ENCODE data around the gene HOXD12.

HOXD12 gene

DNA sequence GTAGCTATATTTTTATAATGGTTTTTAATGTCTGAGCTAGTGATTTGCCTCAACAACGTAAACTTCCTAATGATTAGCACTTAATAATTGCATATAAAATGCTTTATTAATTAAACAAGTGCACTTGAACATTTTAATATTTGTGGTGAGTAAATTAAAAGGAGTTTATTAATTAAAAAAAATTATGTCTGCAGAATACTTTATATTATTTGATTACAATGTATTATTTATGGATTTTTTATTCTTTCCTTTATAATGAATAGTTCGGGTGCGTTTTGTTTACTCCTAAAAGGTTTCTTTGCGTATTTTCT lies 32.2 kb downstream of the HOXD12 start:
- DNase-seq (ENCODE audit: low spot score): no peak

DNA sequence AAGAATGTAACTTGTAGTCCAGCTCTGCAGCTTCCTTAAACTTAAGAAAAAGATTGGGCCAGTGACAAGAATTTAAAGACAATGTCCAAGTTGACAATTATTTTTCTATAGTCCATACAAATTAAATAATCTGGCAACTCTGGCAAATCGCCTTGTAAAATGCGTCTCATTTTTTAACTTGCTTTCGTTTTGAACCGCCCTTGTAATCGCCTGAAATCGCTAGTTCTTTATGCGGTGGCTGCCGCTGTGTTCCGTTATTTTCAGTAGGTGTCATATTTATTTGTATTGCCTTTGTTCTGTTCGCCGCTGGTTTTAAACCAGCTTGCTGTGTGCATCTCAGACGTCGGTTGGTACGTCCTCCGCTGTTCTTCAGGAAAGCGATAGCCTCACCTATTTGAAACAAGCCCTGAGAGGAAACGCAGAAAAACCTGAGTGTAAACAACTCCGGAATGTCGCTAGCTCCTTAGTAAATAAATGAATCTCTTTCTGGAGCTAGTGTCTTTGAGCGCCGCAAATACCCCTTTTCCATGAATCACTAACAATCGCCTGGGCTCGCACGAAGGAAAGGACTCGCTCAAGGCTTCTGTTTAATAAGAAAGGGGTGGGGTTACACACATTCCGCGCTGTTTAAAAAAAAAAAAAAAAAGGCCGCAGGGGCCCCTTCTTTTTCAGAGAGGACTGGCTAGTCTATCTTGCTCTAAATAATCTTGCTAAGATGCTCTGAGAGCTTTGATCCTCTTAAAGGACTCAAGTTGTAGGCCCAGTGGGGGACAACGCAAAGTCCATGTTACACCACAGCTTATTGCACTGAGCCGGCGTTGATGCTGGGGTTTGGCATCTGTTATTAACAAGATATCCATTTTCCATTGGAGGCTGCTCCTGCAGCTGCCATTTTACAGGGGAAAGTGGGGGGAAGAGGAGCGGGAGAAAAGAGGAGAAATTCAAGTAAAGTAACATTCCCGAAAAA lies 32.9 kb downstream of the HOXD12 start:
- DNase-seq (ENCODE audit: low spot score): no peak

DNA sequence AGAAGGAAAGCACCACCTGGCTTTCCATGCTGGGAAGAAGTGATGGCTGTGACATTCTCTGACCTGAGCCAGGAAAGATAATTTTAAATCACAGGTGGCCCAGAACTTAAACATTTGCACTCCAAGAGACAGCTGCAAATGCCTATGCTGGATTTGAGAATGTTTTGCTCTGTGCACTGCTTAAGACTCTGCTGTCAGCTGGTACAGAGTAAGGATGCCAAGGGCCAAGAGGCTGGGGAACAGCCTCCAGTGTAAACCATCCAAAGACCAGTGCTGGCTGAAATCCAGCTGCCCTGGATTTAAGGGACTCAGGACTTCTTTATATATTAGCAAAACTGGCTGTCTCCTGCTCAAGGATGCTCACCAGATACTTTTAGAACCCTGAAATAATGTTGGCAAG lies 33.8 kb downstream of the HOXD12 start:
- no peak for DNase-seq (ENCODE audit: low spot score)

DNA sequence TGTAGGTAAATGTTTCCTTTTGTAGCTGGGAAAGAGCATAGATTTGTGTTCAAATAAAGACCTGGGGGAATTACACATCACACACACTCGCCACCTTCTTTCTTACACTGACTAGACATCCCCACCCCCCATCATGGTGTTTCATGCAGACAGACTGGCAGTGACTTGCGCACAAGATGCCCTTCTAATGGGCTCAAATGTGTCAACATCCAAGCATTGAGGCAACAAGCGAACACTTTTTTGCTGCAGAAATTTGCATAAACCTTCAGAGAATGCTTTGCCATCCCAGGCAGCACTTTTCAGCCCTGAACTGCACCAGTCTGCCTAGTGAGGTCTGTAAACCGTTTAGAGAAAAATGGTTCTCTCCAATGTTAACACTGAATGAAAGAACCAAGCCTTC lies 34.4 kb downstream of the HOXD12 start:
- DNase-seq (ENCODE audit: low spot score): no peak

DNA sequence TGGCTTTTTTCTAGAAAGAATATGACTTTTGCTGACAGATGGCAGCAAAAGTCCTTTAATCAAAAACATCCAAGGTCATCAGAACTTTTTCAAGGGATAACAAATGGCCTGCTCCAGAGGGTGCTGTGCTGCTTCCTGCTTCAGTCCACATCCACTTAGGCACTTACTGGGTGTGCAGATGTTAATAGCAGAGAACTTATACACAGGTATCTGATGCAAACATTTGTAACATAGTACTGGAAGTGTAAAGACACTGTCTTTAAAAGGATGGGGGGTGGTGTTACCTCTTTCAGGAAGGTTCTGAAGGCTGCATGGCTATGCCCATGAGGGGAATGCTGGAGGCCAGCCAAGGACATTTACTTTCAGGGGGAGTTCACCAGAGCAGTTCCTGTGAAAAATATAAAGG lies 35.4 kb downstream of the HOXD12 start:
- DNase-seq (ENCODE audit: low spot score): no peak

DNA sequence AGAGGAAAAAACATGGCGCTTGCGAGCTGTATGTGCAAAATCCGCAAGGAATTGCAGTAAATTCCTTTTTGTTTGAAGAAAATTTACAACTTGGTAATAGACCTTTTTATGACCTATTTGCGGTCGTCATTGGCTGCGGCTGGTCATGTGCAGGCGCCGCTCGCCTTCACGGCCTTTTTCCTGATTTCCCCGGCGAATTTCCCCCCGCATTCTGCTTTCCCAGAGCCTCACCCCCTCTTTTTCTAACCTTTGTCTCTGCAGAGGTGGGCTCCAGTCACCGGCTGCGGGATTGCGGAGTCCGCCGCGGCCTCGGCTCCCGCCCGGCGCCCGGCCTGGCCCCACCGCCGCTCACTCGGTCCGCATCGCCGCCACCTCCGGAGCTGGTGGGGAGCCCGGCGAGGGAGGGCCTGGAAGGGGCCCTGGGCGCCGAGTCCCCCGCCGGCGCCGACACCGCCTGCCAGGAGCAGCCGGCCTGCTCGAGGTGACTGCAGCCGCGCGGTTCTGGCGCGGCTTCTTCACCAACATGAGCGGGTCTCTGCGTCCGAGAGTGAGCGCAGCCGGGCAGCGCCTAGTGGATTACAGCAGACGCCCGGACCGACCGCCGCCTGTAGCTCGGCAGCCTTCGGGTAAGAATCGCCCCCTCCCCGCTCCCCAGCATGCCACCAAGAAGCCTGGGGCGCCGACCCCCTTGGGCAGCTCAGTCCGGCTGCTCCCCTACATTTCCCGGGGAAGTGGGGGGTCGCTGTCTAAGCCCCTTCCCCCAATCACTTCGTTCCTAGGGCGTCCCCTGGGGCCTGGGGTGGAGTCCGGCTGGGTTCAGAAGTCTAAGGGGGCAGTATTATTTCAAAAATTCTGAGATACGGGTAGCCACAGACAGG lies 37.0 kb downstream of the HOXD12 start:
- DNase-seq (ENCODE audit: low spot score): no peak

DNA sequence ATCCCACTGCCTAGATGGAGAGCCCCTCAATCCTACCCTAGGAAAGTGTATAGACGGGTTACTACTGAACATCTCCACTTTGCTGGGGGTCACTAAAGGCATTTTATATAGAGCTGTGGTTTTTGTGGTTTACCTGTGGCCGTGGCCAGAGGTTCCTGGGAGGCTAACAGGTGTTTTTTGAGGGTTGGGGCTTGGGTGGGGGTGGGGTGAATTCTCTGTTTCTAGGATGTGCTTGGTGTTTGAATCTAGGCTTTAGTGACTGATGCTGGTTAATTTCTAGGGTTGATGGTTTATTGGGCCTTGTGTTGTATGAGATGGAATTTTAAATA lies 37.6 kb downstream of the HOXD12 start:
- DNase-seq (ENCODE audit: low spot score): no peak

DNA sequence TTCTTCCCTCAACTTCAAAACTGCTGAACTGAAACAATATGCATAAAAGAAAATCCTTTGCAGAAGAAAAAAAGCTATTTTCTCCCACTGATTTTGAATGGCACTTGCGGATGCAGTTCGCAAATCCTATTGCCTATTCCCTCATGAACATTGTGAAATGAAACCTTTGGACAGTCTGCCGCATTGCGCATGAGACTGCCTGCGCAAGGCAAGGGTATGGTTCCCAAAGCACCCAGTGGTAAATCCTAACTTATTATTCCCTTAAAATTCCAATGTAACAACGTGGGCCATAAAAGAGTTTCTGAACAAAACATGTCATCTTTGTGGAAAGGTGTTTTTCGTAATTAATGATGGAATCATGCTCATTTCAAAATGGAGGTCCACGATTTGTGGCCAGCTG lies 38.3 kb downstream of the HOXD12 start:
- DNase-seq (ENCODE audit: low spot score): no peak

DNA sequence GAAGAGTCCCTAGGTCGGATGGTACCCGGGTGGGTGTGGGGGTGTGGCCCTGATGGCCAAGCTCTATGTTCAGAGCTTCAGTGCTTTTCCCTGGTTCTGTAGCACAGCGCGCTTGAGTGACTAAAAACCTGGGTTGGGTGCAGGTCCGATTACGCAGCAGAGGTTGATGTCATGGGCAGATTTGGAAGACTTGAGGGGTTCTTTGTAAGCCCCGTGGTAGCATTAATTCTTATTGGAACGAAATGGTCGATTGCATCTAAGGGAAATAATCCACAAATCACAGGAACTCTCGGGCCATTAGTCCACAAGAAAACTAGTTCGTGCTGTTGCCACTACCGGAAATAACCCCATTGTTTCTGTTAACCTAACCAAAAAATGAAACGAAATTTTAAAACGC lies 38.9 kb downstream of the HOXD12 start:
- DNase-seq (ENCODE audit: low spot score): no peak

DNA sequence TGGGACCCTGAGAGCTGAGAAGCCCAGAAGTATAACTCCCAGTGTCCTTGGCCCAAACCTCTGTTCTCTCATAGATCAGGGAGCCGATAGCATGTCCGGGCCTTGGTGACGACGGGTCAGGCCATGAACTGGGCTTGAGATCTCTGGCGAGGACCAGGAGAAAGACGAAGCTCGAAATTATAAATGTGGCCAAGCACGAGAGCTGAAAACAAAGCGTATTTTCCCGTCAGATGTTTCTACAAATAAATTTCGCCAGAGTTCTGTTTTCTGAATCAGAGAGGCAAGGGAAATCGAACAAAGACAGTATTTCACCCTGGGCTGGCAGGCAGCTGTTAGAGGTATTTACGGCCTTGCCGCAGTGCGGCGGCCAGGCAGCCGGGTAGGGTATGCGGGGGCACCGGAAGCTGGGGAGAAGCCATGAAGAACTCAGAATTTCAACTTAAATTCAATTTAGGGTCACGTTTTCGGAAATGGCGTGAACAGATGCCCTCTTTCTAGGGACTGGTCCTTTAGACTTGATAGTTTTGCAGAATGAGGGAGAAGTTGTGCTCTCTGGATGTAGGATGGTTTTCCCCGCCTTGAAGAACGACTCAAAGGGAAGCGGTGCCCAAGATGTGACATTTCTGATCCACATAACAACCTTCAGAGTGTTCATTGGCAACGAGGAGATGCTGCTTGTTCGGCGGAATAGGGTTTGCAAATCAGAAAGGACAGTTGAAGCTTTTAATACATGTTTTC lies 39.5 kb downstream of the HOXD12 start:
- DNase-seq (ENCODE audit: low spot score): no peak

DNA sequence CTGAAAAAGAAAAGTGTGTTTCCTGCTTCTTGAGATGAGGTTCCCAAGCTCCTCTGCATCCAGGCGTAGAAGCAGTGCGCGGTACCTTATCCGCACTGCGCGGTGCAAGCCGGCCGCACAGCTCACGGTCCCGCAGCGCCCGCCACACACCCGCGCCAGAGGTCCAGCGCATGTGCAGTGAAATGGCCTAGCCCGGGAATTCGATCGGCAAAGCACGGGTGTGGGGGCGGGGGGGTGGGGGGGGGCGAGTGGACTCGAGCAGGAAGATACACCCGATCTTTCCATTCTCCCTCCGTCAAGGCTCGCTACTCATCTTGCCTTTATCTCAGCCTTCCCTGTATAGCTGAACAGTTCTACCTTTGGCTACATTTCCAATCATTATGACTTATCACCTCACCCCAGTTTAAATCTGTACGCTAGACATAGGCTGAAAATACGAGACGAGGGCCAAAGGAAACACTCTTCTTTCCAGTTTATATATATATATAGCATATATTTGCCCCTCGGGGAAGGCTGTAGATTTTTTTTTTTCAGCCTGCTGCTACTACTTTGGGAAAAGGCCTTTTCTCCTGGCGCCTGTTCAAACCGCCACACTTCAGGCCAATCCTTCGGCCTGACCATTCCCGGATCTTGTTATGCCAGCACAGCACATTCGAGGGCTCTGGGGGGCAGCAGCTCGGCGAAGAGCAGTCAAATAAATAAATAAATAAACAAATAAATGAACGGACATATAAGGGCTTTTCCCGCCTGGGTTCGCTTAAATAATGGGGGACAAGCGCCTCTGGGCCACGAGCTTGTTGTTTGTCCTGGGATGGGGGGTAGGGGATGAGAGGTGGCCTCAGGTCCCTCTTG lies 40.3 kb downstream of the HOXD12 start:
- no peak for DNase-seq (ENCODE audit: low spot score)

DNA sequence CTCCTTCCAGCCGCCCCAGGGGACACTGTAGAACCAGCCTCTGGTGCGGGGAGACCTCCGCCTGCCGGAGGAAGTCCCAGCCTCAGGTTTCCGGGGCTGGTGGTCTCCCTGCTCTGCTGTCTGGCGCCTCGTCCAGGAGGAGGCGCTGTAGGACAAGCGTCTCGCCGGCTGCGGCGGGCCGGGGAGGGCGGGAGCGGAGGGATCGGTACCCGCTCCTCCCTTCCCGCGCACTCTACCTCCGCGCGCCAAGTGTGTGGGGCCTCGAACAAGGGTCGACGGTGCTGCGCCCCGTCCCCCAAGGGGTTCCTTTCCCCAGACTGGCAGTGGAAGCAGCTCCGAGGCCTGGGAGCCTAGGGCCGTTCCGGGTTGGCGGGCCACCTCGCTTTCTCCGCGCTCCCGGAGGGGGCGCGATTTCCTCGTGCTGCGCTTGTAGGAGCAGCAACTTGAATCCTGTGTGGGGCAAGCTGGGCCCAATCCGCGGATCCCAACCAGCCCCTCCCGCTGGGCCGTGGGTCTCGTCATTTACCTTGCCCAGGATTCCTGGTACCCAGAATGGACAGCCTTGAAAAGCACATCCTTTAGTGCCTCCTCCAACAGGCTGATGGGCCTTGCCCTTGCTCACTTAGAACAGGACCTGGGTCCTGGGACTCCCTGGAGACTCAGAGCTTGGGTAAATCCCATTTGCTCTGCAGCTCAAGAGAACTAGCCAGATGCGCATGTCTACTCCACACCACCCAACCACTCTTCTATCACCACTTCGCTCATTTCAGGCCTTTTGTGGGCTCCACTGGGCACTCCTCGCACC lies 41.1 kb downstream of the HOXD12 start:
- DNase-seq (ENCODE audit: low spot score): peak; percentile 53

DNA sequence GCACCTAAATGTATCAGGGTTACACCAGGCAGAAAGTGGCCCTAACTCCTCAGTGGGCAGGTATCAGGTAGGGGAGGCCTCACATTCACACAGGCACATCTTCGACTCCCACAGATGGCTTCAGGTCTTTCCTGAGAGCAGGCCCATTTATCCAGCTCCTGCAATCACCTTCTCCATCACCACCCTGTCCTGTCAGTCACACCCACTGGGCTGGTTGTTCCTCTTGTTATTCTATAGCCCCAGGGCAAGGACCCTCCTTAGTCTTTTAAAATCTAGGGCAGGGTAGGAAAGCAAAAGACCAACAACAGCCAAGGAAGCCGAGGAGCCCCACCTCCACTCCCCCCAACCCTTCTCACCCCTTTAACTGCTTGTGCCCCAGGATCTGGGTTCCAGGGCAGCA lies 42.7 kb downstream of the HOXD12 start:
- no peak for DNase-seq (ENCODE audit: low spot score)

DNA sequence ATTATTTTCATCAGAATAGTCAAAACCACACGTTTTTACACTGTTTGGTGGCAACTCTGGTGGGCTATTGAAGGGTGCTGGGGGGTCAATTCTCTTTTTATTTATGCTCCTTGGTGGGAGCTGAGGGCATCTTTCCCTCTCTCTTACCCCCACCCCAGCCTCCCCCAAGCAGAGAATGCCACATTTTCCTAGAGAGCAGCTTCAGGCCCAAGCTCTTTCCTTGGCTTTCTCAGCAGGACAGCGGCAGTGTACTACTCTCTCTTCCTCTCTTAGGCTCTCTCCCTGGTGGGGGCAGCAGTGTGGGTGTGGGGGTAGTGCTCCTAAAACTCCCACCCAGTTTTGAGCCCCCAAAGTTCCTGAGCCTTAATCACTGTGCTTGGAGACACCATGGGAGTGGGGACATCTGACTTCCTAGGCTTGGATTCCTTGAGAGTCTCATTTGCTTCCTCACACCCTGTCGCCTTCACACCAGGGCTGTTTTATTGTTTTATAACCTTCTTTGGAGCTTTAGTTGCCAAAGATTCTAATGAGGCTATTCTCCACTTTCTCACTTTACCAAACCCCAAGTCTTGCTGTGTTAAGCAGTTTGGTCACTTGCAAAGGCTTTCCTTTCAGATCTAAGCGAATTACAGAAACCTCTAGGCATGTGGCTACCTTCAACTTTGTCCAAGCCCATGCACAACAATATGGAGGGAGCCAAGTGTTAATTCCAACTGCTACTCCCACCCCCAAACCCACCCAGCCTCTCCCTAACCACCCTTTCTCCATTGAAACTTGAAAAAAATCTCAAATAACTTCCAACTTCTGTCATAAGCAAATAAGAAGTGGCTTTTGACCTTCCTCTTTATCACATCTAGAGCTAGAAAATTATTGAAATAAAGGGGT lies 45.7 kb downstream of the HOXD12 start:
- DNase-seq (ENCODE audit: low spot score): no peak

DNA sequence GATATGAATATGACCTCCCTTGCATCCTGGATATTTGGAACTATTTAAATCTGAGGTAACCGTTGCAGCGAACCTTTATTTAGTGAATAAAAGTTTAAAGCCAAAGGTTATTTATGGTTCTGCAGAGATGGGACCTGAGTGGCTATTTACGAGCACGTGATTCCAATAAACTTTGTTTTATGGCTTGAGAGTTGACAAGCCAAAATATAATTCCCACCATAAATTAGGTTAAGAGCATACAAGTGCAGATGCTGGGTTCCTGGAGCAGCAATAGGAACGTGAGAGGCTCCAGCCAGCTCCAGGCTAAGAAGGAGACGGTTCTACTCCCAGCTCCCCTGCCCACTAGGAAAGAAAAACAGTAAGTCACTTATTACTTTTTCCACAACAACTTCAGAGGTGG lies 46.5 kb downstream of the HOXD12 start:
- no peak for DNase-seq (ENCODE audit: low spot score)

DNA sequence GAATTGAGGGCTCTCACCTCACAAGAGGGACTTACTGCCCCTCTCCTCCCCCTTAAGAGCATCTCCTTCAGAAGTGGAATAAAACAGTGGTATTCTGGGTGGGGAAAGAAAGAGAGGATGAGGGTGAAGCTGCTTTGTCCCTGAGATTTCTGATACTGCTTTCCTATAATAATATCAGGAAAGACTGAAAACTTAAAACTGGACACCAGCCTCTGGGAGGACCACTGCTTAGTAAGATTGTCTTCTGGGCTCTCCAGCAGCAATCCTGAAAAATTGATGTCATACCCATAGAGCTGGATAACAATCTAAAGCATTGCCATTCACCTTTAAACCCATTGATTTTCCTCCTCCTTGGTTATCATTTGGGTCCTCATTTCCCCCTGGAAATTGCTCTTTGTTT lies 47.0 kb downstream of the HOXD12 start:
- no peak for DNase-seq (ENCODE audit: low spot score)

DNA sequence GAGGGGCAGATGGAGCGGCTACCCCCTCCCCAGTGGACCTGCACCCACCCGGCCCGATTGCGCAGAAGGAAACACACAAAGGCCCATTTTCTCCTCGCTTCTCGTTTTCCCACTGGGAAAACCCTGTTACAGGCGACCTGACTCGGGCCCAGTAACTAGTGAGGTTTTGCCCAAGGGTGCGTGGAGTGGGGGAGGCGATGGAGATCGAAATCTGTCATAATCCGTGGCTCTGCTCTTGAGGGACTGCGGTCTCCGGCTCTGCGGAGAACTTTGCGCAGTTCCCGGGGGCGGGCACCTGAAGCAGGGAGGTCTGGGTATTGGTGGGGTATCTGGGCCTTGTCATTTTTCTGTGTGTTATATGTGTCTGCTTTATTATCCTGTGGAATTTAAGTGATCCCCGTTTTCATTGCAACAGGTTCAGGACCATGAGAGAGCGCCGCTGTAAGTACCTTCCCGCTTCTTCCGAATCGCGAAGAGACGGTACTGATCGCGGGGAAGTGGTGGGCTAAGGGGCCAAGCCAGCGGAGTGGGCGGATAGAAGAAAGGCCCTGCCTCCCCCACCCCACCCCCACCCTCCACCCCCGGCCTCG lies 47.7 kb downstream of the HOXD12 start:
- no peak for DNase-seq (ENCODE audit: low spot score)

DNA sequence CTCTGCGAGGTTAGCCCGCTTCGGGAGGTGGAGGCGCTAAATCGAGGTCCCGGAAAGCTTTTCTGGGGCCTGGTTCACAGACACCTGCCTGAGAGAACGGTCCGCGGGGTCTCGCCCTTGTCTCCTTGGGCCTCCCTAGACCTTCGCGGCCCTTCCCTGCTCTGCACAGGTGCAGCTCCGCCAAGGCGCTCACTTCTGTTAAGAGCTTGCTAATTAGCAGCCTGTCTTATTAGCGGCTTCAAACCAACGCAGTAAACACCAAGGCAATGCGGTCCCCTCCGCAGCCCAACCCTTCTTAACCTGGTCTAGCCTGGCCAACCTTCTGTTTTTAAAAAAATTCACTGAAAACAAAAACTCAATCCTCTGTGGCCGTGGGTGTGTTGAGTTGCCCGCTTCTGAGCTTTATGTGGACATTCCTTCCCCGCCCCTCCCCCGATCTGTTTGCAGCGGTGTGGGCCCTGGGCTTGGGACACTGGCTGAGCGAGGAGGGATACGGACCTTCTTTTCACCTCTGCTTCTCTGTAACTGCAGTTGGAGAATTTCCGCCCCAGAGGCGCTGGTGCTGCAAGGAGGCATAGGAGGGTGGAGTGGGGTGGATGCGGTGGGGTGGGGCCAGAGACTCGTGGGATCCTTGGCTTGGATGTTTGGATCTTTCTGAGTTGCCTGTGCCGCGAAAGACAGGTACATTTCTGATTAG lies 48.4 kb downstream of the HOXD12 start:
- DNase-seq (ENCODE audit: low spot score): no peak

Measured in putamen (tissue), 1 donor.